RWPE2 (cell line): Measurements from ENCODE around the gene OR10A4.
"Not testable (repeated sequence)": the region's sequence is repeated elsewhere in the genome, so short reads cannot be mapped to it uniquely, and the experiment has no call there.

ENCODE experiments used
- ATAC-seq: fragments of 200-7000 bp; cut with Tn5 transposase; 3 replicates; pipeline ENCODE4 v1.9.1; 2021; ENCODE audit warnings: low read depth
- DNase-seq: peaks from one replicate; pipeline ENCODE4 v3.0.0-alpha.2; 2020; ENCODE audit warnings: low spot score
- H3K27ac ChIP-seq: fragments of 450-650 bp; 2 replicates; pipeline ENCODE4 v1.5.1; 2017; ENCODE audit warnings: mild to moderate bottlenecking; ENCODE audit not compliant: poor library complexity, severe bottlenecking
- H3K27me3 ChIP-seq: fragments of 250-450 bp; sonication (Bioruptor Pico); 2 replicates; pipeline ENCODE4 v1.5.1; 2021; ENCODE audit warnings: mild to moderate bottlenecking, moderate library complexity; ENCODE audit not compliant: insufficient read depth, poor library complexity, severe bottlenecking
- H3K36me3 ChIP-seq: fragments of 250-450 bp; sonication (Bioruptor Pico); 2 replicates; pipeline ENCODE4 v1.5.1; 2020; ENCODE audit warnings: low read depth, mild to moderate bottlenecking, moderate library complexity
- H3K4me1 ChIP-seq: fragments of 250-450 bp; sonication (Bioruptor Pico); 2 replicates; pipeline ENCODE4 v1.5.1; 2021; ENCODE audit warnings: mild to moderate bottlenecking, moderate library complexity; ENCODE audit not compliant: insufficient read depth, poor library complexity, severe bottlenecking
- H3K4me3 ChIP-seq: fragments of 250-450 bp; sonication (Bioruptor Pico); 2 replicates; pipeline ENCODE4 v1.5.1; 2021; ENCODE audit warnings: mild to moderate bottlenecking, moderate library complexity; ENCODE audit not compliant: severe bottlenecking
- H3K9me3 ChIP-seq: fragments of 250-450 bp; sonication (Bioruptor Pico); 2 replicates; pipeline ENCODE4 v1.5.1; 2021; ENCODE audit warnings: mild to moderate bottlenecking, moderate library complexity; ENCODE audit not compliant: severe bottlenecking
- TF ChIP-seq, protein P1 (sequence below): fragments of 450-650 bp; IDR thresholded peaks from one replicate; pipeline ENCODE4 v1.5.1; 2017; ENCODE audit warnings: mild to moderate bottlenecking, moderate library complexity; ENCODE audit not compliant: poor library complexity, severe bottlenecking

Gene OR10A4

DNA sequence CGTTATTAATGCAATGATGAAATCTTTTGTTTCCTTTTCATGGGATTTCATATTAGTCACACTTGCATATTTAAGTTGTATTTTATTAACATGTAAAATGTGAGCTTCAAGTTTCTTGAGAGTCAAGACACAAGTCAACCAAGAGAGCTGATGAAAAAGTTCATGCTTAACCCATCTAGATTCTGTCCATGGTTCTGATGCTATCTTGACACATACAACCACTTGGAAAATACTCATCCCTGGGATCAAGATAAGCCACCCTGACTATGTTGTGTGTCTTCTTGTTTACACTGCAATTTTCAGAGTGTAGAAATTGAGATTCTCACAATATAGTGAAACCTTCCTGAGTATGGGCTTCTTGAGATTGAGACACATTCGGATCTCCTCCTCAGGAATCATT, 664 bp upstream of the OR10A4 start:
- no peaks in the 10 kb centered on the region for H3K27me3 ChIP-seq
- no peak for ATAC-seq

DNA sequence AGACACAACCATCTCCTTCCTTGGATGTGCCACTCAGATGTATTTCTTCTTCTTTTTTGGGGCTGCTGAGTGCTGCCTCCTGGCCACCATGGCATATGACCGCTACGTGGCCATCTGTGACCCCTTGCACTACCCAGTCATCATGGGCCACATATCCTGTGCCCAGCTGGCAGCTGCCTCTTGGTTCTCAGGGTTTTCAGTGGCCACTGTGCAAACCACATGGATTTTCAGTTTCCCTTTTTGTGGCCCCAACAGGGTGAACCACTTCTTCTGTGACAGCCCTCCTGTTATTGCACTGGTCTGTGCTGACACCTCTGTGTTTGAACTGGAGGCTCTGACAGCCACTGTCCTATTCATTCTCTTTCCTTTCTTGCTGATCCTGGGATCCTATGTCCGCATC, 489 bp downstream of the OR10A4 start:
- no peaks in the 10 kb centered on the region for H3K27me3 ChIP-seq
- TF ChIP-seq, protein P1, sequence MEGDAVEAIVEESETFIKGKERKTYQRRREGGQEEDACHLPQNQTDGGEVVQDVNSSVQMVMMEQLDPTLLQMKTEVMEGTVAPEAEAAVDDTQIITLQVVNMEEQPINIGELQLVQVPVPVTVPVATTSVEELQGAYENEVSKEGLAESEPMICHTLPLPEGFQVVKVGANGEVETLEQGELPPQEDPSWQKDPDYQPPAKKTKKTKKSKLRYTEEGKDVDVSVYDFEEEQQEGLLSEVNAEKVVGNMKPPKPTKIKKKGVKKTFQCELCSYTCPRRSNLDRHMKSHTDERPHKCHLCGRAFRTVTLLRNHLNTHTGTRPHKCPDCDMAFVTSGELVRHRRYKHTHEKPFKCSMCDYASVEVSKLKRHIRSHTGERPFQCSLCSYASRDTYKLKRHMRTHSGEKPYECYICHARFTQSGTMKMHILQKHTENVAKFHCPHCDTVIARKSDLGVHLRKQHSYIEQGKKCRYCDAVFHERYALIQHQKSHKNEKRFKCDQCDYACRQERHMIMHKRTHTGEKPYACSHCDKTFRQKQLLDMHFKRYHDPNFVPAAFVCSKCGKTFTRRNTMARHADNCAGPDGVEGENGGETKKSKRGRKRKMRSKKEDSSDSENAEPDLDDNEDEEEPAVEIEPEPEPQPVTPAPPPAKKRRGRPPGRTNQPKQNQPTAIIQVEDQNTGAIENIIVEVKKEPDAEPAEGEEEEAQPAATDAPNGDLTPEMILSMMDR = no peak
- DNase-seq (no peak), ATAC-seq (no peak)
- no peak overlapping the region for H3K27ac ChIP-seq
- no peaks in the 10 kb centered on the region for H3K4me1 ChIP-seq
- no peak overlapping the region for H3K4me3 ChIP-seq
- H3K36me3 ChIP-seq = no peaks in the 10 kb centered on the region
- no peaks in the 10 kb centered on the region for H3K9me3 ChIP-seq

More for the DNA sequence above, 664 bp upstream of the OR10A4 start:
- Histone ChIP-seq H3K36me3 (no peaks in the 10 kb centered on the region), H3K27ac (no peak overlapping the region), H3K9me3 (no peaks in the 10 kb centered on the region), H3K4me1 (no peaks in the 10 kb centered on the region), H3K4me3 (no peak overlapping the region)
- no peak for DNase-seq
- TF ChIP-seq, protein P1 = no peak

DNA sequence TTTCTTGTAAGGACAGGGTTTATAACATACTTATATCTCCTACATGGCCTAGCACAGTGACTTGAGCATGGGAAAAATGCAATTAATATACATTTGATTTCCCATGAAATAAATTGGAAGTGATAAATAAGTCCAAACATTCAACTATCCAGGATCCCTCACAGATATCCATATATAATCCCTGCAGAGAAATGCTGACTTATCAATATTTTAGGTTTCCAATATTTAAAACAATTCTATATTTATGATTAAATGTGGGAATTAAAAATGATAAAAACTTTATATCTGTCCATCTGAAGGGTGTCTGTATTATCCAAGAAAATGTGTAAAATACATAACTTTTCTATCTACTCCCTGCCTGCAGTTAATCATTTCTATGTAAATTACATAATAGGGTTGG, 6.3 kb downstream of the OR10A4 start:
- ATAC-seq = no peak
- no peak for DNase-seq
- TF ChIP-seq, protein P1 = no peak

DNA sequence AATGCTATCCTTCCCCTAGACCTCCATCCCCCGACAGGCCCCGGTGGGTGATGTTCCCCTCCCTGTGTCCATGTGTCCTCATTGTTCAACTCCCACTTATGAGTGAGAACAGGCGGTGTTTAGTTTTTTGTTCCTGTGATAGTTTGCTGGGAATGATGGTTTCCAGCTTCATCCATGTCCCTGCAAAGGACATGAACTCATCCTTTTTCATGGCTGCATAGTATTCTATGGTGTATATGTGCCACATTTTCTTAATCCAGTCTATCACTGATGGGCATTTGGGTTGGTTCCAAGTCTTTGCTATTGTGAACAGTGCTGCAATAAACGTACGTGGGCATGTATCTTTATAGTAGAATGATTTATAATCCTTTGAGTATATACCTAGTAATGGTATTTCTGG, 11.3 kb downstream of the OR10A4 start:
- H3K27me3 ChIP-seq, H3K27ac ChIP-seq, H3K4me3 ChIP-seq, ATAC-seq, DNase-seq, H3K4me1 ChIP-seq, H3K36me3 ChIP-seq, H3K9me3 ChIP-seq: not testable (repeated sequence)

More for the DNA sequence above, 6.3 kb downstream of the OR10A4 start:
- H3K27me3 ChIP-seq = peaks cover 3% of the 10 kb centered on the region
- no peaks in the 10 kb centered on the region for H3K4me1 ChIP-seq
- no peaks in the 10 kb centered on the region for H3K9me3 ChIP-seq
- H3K36me3 ChIP-seq = no peaks in the 10 kb centered on the region
- H3K27ac ChIP-seq = no peak overlapping the region
- no peak overlapping the region for H3K4me3 ChIP-seq

DNA sequence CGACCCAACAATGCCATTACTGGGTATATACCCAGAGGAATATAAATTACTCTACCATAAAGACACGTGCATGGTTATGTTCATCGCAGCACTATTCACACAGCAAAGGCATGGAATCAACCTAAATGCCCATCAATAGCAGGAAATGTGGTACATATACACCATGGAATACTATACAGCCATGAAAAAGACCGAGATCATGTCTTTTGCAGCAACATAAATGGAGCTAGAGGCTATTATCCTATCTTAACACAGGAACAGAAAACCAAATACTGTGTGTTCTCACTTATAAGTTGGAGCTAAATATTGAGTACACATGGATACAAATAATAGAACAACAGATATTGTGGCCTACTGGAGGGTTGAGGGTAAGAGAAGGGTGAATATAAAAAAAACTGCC, 12.4 kb downstream of the OR10A4 start:
- TF ChIP-seq, protein P1 = no peak
- Histone ChIP-seq H3K27ac (no peak overlapping the region), H3K4me1 (no peaks in the 10 kb centered on the region), H3K9me3 (no peaks in the 10 kb centered on the region), H3K4me3 (no peak overlapping the region), H3K27me3 (peaks cover 3% of the 10 kb centered on the region), H3K36me3 (no peaks in the 10 kb centered on the region)
- DNase-seq (no peak), ATAC-seq (no peak)
